D721Med (cell line): ENCODE data around the gene NANS.

Experiments
- DNase-seq: peaks from one replicate; pipeline ENCODE4 v3.0.0; 2011; ENCODE audit warnings: low spot score; ENCODE audit not compliant: insufficient read length
- FAIRE-seq: peaks from 2 replicates; lab custom pipeline; 2011; peaks lifted over from hg19 to GRCh38; lab: Jason Lieb, UNC
- CTCF ChIP-seq: IDR thresholded peaks from 2 replicates; pipeline ENCODE4 v1.5.1; 2012; ENCODE audit warnings: mild to moderate bottlenecking, control low read depth; ENCODE audit not compliant: insufficient read depth; ENCODE audit errors: missing control alignments

The NANS gene

GRCh38 chr9:98021306-98022040 lies 35.1 kb upstream of the NANS start:
- no peak for TF ChIP-seq CTCF
- DNase-seq = no peak
- FAIRE-seq = no peak

GRCh38 chr9:98022447-98022846 lies 34.1 kb upstream of the NANS start:
- FAIRE-seq (no peak), DNase-seq (no peak)
- no peak for TF ChIP-seq CTCF

- FAIRE-seq = no peak
Observed at GRCh38 chr9:98024702-98025101, 31.8 kb upstream of the NANS start.

GRCh38 chr9:98031169-98031568 lies 25.4 kb upstream of the NANS start:
- no peak for TF ChIP-seq CTCF
- FAIRE-seq = no peak
- DNase-seq = no peak

More at GRCh38 chr9:98024702-98025101, 31.8 kb upstream of the NANS start:
- DNase-seq = no peak
- TF ChIP-seq CTCF = no peak

- TF ChIP-seq CTCF = no peak
- DNase-seq (no peak), FAIRE-seq (no peak)
Observed at GRCh38 chr9:98031935-98032334, 24.6 kb upstream of the NANS start.

GRCh38 chr9:98034593-98035546 lies 21.7 kb upstream of the NANS start:
- peak; percentile 82 for TF ChIP-seq CTCF
- DNase-seq (peak; percentile 61), FAIRE-seq (no peak)

GRCh38 chr9:98037357-98037756 lies 19.2 kb upstream of the NANS start:
- FAIRE-seq (no peak), DNase-seq (no peak)
- TF ChIP-seq CTCF = no peak
